Skin of body (tissue), 2 donors: Measurements from ENCODE around the gene TLE4. TPM values are rescaled to one million over a fixed set of nuclear protein-coding genes. Genes with fewer than 3 reads are reported as not detected.
"Not testable (repeated sequence)": the region's sequence is repeated elsewhere in the genome, so short reads cannot be mapped to it uniquely, and the experiment has no call there.

Source experiments
- DNase-seq: peaks from one replicate; lab custom pipeline; 2025; lab: John Stamatoyannopoulos, UW
- total RNA-seq: library from RNA; depleted of rRNA; stranded (reverse); fragments of >200 nt; gene quantifications from one replicate; pipeline ENCODE4 v1.2.3, GENCODE V29; 2014

The TLE4 gene
- total RNA-seq, 1 donor from 2014 or later, result 21.0 TPM

DNA sequence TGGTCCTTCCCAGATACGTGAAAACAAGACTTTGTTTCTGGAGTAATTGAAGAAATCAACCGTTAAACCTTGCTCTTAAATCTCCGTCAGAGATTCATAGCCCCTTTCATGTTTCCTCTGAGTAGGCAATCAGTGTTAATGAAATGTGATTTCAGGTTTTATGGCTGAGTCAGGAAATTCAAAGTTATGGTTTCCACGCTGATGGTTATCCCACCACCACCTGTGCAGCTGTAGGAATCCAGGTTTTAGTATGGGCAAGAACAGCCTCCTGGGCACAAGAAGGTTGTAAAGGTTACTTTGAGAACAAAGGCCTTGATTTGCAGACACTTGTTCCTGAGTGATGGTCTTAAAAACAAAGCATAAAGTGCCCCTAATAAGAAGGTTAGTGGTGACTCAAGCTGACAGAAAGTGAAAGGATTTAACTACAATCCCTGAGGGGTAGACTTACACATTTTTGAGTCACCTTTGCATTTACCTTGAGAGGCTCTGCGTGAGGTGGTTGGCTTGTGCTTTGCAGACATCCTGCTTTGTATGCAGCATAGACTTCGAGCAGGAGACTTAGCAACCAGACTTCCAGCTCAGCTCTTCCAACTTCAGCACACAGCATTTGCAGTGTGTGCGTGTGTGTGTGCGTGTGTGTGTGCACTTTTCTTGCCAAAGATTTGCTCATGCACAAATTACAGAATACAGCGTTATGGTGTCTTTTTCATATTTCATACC is 159.6 kb downstream of the TLE4 start:
- DNase-seq, result no peak

DNA sequence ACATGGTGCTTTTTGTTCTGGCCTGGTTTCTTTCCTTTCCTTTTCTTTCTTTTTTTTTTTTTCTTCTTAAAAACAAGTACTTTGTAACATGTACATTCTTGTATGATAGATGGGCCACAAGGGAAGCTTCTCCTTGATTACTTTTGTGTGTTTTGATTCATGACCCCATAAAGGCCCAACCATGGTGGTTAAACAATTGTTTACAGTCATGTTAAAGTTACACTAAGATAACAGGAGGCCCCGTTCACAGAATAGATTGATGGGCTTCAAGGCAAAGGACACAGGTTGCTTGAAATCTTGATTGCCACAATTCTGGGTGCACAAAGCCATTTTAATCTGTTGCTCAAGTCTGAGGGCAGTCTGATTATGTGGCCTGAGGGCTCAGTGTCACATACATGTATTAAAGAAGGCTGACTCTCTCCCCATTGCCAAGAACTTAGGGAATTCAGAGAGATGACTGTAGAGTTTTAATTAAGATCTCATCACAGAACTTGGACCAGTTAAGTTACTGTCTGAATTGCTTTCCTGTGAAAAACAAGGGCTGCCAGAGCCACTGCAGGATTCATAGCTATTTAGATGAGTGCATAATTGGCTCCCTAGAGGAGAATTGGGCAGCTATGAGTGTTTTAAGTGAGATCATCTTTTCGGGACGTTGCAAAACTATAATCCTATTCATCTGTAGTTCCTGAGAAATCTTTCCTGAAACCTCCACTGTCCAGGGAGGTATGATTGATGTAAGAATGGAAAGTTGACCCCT is 163.4 kb downstream of the TLE4 start:
- DNase-seq, result no peak

DNA sequence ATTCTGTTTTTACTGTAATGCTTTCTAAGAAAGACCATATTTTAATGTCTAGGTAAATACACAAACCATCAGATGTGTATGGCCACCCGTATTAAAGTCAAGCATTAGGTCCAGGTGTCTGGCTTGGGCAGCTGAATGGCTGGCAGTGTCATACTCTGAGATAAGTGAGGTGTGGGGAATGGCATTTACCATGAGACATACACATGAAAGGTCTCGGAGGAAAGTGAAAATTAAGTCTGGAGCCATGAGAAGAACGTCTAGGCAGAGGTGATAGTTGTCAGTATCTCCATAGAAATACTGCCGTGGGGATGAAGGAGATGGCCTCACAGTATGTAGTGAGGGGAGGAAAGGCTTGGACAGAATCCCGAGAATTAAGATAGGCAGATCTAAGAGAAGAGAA is 164.3 kb downstream of the TLE4 start:
- no peak for DNase-seq

DNA sequence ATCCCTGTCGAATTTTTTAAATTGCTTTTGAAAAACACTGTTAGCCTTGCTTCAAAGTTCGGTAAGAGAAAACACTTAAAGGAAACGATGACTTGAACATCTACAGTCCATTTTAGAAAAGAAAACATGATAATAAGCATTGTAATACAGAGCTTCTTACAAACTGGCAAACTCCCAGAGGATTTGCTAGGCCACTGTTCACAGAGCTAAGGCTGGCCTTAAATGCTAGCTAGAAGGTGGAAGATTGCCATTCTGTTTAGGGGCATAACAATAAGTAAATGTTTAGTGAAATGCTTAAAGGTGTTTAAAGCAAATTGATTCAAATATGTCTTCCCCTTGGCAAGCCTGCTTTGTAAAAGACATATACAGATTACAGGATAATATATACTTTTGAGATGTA is 169.6 kb downstream of the TLE4 start:
- DNase-seq, result no peak

DNA sequence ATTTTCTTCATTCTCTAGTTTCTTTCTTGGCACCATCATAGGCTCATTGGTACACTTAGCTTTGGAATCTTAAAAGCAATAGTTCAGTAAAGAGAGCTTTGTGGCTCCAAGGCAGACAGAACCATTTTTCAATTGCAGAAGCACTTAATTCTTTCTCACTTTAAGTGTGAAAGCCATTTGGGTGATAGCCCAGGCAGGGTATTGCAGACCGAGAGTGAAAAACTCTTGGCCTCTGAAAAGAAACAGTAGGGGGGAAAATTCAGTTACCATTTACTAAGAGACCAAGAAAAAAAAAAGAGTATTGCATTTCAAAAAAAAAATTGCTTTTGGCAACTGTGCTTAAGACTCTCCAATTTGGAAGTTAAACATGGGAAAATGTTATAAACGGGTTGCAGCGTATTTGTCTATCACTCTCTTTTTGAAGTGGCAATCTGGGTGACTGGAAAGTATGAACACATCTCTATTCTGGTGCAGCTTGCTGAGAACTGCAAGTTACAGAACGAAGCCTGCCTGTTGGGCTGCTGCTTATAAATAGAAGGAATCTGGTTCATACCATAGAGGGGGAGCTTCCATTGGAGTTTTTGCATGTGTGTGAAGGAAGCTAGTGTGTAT is 170.5 kb downstream of the TLE4 start:
- peak; percentile 63 for DNase-seq

DNA sequence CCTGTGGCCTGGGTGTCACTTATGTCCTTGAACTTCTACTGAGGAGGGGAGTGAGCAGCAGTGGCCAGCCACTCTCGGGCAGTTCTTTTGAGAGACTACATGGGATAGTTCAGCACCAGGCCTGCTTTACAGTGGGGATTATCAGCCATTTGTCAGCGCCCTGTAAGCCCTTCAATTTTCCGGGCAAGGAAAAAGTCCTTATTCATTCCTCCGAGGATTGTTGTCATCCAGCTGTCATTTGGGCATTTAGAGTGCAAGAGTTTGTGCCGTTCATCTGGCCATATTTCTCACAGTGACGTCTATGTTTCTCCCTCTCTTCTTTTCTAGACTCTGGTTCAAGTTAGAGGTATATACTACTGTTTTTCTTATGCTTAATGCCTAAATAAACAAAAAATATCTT is 172.8 kb downstream of the TLE4 start:
- DNase-seq, result no peak

DNA sequence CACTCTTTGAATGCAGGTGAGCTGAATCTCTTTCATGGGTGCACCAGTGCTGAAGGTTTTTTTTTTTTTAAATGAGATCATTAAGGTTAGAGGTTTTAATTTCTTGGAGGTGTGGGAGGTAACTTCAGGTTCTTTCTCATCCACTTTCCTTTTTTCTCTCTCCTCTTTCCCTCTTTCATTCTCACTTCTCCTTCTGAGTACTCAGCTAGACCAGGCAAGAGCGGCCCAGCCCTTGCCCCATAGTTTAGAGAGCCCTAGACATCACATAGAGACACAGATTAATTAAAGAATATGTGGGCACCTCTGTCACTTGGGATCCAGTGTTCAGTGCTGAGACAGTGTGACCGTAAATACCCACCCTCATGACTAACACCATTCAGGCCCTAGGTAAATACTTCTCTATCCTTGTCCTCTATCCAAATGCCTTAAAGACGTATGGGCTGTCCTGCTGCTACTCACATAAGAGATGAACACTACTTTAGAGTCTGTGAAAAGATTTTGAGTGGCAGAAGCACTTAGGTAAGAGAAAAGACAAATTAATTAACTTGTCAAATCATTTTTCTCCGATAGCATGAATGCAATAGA is 174.1 kb downstream of the TLE4 start:
- no peak for DNase-seq

DNA sequence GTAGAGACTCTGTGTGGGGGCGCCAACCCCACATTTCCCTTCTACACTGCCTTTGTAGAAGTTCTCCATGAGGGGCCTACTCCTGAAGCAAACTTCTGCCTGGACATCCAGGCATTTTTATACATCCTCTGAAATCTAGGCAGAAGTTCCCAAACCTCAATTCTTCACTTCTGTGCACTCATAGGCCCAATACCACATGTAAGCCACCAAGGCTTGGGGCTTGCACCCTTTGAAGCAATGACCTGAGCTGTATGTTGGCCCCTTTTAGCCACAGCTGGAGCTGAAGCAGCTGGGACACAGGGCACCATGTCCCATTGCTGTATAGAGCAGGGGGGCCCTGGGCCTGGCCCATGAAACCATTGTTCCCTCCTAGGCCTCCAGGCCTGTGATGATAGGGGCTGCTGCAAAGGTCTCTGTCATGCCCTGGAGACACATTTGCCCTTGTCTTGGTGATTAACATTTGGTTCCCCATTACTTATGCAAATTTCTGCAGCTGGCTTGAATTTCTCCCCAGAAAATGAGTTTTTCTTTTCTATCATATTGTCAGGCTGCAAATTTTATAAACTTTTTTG is 180.2 kb downstream of the TLE4 start:
- DNase-seq, result not testable (repeated sequence)

DNA sequence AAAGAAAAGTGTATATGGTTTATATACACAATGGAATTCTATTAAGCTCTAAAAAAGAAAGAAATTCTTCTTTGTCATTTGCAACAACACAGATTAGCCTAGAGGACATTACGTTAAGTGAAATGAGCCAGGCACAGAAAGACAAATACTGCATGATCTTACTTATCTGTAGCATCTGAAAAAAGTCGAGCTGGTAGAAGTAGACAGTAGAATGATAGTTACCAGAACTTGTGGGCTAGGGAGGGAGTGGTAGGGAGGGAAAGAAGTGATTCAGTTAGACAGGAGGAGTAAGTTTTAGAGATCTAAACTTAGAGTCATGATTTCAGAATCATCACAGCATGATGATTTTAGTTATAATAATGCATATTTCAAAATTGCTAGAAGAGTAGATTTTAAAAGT is 184.6 kb downstream of the TLE4 start:
- no peak for DNase-seq

DNA sequence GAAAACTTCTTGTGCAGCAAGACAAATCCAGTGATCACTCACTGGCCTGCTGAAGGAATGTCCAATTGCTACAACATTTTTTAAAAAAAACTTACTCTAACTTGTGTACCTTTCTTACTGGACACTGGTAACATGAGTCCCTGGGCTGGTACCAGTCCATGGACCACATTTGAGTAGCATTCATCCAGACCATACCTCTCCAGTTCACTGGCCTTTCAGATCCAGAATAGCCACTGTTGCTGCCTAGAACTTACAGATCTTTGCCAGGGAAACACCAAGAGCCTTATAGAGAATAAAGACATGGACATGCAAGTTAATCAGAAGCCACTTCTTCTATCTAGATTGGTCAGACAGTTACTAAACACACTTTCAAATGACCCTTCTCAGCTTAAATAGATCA is 185.3 kb downstream of the TLE4 start:
- no peak for DNase-seq

DNA sequence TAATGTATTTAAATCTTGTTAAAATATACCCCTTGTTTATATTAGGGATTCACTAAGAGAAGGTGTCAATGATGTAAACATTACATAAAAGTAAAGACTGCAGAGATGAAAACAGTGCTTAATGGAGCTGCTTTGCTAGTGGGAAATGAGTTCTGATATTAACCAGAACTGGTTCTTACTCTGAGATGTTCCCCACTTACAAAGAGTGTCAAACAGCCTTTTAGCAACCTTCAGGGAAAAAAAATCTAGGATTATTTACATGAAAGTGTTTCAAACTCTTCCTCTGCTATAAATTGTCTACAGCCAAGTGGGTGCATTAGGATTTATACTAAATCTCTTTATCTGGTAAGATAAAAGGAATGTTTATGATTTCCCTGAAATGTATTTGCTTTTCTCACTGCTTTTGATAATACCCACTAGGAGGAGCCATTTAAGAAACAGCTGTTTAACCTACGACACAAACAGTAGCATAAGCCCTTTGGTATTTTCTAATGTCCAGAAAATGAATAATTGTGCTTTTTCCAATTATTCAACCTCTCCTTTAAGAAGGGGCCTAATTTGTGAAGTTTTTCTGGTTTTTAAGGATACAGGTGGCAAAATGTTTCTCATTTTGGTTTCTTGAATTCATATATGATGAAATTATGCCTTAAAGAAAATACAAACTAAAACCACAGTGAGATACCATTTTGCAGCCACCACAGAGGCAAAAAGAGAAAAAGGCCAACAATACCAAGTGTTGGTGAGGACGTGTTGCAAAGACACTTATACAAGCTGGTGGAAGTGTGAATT is 186.3 kb downstream of the TLE4 start:
- no peak for DNase-seq

DNA sequence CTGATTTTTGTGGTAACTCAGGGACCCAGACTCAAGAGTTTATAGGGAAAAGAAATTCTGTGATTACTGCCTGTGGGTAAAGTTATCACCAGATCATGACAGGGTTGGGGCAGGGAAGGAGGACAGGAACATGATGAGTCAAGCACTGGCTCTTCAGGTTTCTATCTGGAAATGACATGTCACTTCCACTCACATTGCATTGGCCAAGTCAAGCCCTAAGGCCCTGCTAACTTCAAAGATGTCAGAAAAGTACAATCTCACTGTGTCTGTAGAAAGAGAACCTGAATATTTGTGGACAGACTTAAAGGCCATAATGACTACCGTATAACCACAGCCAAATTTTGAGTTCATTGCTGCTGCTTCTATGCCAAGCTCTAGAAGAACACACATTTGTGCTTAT is 187.7 kb downstream of the TLE4 start:
- DNase-seq, result no peak

DNA sequence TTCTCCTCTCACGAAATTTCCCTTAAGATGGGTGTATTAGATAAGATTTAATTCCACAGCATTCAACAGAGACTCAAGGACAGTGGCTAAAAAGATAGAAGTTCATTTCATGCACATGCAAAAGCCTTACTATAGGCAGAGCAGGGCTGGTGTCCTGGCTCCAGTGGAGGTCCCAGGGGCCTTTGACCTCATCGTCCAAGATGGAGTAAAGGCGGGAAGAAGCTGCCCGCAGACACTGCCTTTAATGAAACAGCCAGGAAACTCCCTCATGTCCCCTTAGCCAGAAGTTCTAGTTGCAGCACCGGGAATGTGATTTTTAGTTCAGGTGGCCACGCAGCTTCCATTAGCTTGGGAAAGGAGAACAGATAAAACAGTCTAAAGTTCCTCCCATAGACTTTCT is 190.3 kb downstream of the TLE4 start:
- DNase-seq, result no peak

DNA sequence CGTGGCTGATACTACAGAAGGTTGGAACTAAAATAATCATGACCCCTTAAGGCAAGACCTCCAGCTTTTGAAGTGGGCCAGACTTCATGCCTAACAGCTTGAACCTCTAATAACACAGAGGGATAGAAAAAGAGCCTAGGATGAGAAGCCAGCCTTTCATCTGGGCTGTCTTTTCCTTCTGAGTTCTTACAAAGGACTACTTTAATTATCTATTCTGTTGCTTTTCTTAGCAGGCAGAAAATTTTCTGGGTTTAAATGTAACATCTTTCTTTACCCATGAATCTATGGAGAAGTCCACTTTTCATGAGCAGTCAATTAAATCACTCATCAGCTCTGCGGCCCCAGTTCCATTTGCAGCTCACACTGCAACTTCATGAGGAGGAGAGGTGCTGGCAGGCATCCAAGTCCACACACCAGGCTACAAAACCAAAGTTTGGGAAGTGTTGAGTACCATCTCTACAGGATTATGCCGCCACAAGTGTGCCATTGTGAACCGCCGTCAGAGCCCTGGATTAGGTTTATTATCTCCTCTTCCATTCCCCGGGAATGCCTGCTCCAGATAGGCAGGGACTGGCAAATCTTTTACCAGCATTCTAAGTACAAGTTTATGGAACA is 192.0 kb downstream of the TLE4 start:
- no peak for DNase-seq

DNA sequence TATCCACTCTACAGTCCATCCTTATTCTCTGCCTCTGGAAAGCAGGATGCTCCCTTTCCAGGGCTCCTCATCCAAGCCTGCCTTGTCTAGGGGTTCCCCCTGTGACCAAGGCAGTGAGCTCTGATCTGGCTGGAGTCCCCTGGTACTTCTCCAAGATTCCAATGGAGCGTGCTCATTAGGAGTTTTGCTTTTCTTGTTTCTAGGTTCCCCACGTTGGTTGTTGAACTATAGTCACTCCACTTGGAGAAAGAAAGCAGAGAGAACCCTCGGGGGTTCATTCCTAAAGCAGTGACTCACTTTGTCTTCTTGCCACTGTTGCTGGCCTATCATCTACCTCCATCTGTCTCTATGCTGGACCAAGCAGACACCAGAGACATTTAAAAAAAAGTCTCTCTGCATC is 192.6 kb downstream of the TLE4 start:
- peak; percentile 52 for DNase-seq

DNA sequence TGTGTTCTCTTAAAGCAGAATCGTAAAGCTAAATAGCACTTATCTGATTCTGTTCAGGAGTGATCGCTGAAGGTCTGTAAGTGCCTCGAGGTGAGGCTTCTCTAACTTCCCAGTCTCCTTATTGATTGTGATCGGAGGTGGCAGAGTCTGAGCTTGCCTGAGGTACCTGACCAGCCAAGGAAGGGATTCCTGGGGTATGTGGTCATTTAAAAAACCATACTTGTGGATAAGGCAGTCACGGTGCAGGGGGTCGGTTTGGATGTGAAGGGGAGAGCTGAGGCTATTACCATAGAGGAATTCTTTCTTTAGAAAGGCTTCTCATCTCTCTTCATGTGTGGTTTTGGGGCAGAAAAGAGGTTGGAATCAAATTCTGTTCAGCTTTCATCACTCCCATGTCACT is 193.7 kb downstream of the TLE4 start:
- no peak for DNase-seq

DNA sequence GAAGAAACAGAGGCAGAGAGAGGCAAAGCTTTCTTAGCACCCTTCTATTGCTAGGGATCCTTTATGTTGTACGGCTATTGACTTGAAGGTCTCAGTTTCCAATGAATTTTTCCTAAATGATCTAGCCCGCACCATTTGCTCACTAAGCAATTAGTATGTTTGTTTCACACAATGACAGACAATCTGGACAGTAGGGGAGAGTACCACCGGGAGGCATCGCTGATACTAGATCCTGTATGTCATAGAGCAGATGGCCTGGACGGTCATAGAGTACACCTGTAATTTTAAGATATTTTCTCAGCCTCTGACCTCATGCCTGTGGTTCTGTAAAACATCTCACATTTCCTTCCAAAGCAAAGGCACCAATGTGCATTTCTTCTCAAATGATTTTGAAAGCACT is 194.3 kb downstream of the TLE4 start:
- DNase-seq, result no peak

DNA sequence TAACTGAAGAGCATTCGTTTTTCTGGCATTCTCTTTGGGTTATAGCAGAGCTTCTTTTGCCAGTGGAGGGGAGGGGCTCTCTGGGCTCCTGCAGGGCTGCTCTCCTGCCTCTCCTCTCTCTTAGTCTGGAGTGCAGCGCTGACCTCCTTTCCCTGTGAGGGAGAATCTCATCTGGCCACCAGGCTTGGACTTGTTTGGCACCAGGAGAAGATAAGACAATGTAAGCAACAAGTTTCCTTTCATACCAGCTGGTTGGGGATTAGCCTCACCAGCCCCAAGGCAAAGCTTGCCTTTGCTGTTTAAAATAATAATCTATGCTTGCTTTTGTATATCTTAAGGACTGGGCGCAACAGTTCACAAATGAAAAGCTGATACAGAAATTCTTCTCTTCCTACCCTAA is 196.4 kb downstream of the TLE4 start:
- no peak for DNase-seq

DNA sequence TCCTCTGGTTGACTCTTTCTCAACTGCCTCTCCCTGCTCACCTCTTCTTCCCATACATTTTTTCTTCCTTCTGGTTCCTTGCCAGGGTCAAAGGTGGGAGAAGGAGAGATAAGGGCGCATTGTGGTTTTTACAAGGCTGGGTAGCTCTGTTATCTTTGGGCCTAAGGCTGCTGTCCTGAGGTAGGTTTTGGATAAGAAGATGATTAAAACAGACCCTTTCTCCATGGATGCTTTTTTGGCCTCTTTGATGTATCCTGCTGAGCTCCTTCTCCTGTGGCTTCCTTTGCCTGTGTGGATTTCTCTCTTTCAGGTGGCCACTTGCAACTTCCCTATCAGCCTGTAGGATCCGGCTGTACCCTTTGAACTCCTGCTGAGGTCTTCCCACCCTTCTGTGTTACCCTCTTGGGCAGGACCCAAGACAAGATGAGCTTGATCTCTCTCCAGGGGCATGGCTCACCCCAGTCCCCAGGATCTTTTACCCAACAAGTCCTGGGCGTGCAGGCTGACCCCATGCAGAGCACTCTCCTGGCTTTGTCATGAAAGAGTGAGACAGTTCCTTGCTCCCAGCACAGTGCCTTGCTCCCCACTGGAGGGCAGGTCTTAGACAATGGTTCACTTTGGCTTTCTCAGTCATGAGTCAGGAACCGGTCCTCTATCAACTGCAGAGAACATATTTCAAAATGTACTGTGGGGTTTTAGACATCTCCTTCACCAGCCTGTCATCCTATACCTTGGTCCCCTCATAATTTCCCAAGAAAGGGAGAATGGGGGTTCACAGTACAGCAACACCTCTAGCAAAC is 197.9 kb downstream of the TLE4 start:
- no peak for DNase-seq

DNA sequence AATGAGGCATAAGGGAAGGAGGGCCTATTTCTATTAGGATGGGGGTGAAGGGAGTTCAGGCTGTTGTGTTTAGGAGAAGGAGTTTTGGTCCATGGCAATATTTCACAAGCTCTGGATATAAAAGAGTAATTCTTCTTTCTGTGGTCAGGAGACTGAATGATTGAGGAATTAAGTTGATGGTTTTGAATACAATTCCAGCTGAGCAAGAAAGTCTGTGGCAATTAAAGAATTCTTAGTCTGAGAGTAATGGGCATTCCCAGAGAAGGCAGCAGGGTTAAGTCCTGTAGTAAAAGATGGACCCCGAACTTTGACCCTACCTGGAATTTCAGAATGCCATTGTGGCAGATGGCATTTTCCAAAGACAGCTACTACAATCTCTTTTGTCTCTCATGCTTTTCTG is 202.6 kb downstream of the TLE4 start:
- DNase-seq, result no peak
